Measurements from ENCODE around the gene MAL. TPM values are rescaled to one million over a fixed set of nuclear protein-coding genes. Genes with fewer than 3 reads are reported as not detected.

Gene MAL
- total RNA-seq, 1 donor from 2014 or later = not detected

DNA sequence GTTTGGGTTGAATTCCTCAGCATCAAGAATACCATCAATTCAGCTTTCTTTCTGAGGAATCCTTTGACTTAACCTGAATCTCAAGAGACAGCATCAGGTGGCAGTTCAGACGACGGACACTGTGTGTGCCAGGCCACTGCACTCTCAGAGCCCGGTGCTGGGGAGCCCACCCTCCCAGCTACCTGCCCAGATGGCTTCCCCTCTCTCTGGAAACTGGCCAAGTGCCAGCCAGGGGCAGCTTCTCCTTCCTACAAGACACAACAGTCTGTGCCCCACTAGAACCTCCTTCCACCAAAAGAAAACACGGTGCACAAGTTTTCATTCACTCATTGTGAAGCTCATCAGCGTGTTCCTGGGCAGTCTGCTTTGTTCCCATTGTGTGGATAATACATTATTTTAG lies 28.5 kb downstream of the MAL start:
- Mint-ChIP-seq H3K36me3 (ENCODE audit: low read depth, unreplicated experiment) (no peaks in the 10 kb centered on the region), H3K9me3 (ENCODE audit: unreplicated experiment) (no peaks in the 10 kb centered on the region), H3K27me3 (ENCODE audit: unreplicated experiment) (peaks cover 10% of the 10 kb centered on the region), H3K4me1 (ENCODE audit: unreplicated experiment) (peaks cover 10% of the 10 kb centered on the region), H3K27ac (ENCODE audit: unreplicated experiment) (no peak overlapping the region), H3K4me3 (ENCODE audit: unreplicated experiment) (no peak overlapping the region)
- TF ChIP-seq CTCF (IDR thresholded peaks at IDR 0.05; ENCODE audit: unreplicated experiment) = no peak
- no peak for DNase-seq (ENCODE audit: low spot score)

DNA sequence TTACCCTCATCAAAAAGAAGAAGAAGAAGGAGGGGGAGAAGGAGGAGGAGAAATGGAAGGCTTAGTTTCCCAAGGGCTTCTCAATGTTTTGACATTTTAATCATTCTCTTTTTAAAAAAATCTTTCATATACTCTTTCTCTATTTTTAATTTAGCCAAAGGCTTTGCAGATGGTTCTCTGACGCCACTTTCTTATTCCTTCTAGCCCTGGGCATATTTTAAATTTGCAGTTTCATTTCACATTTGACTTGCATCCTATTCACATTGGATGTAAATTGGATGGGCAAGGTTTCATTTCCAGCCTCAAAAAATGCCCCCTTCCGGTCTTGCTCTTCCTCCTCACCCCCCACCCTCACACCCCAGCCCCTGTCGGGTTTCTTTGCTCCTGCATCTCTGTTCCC lies 29.8 kb downstream of the MAL start:
- no peak for TF ChIP-seq CTCF (IDR thresholded peaks at IDR 0.05; ENCODE audit: unreplicated experiment)
- Mint-ChIP-seq H3K4me1 (ENCODE audit: unreplicated experiment) (peaks cover 10% of the 10 kb centered on the region), H3K4me3 (ENCODE audit: unreplicated experiment) (no peak overlapping the region), H3K36me3 (ENCODE audit: low read depth, unreplicated experiment) (no peaks in the 10 kb centered on the region), H3K27ac (ENCODE audit: unreplicated experiment) (no peak overlapping the region), H3K9me3 (ENCODE audit: unreplicated experiment) (no peaks in the 10 kb centered on the region), H3K27me3 (ENCODE audit: unreplicated experiment) (peaks cover 12% of the 10 kb centered on the region)
- DNase-seq (ENCODE audit: low spot score) = no peak

DNA sequence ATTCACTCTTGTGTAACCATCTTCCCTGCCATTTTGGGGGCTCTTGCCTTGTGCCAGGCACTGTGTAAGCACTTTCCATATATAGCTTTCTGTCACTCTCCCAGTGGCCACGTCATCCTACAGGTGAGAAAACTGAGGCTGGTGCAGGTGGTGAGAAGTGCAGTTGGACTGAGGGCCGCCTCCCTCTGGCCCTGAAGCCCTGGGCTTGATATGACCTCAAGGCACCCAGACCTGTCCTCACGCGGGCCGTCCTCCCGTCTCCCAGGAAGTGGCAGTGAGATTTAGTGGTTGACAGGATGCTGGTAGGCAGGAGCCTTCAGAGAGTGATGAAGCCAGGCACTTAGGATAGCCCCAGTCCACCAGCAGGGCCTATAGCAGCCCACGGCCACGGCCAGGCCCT lies 30.5 kb downstream of the MAL start:
- peaks cover 10% of the 10 kb centered on the region for H3K27me3 Mint-ChIP-seq (ENCODE audit: unreplicated experiment)

GRCh38 chr2:95056461-95057459 lies 31.3 kb downstream of the MAL start:
- no peak for DNase-seq (ENCODE audit: low spot score)
- no peak for TF ChIP-seq CTCF (IDR thresholded peaks at IDR 0.05; ENCODE audit: unreplicated experiment)
- peaks cover 10% of the 10 kb centered on the region for H3K4me1 Mint-ChIP-seq (ENCODE audit: unreplicated experiment)
- H3K4me3 Mint-ChIP-seq (ENCODE audit: unreplicated experiment) = no peak overlapping the region
- H3K36me3 Mint-ChIP-seq (ENCODE audit: low read depth, unreplicated experiment) = no peaks in the 10 kb centered on the region
- H3K9me3 Mint-ChIP-seq (ENCODE audit: unreplicated experiment) = no peaks in the 10 kb centered on the region
- no peak overlapping the region for H3K27ac Mint-ChIP-seq (ENCODE audit: unreplicated experiment)
- H3K27me3 Mint-ChIP-seq (ENCODE audit: unreplicated experiment) = peaks cover 7% of the 10 kb centered on the region

More for the DNA sequence above, 30.5 kb downstream of the MAL start:
- H3K36me3 Mint-ChIP-seq (ENCODE audit: low read depth, unreplicated experiment) = no peaks in the 10 kb centered on the region
- no peak overlapping the region for H3K4me3 Mint-ChIP-seq (ENCODE audit: unreplicated experiment)
- H3K9me3 Mint-ChIP-seq (ENCODE audit: unreplicated experiment) = no peaks in the 10 kb centered on the region
- H3K4me1 Mint-ChIP-seq (ENCODE audit: unreplicated experiment) = peaks cover 10% of the 10 kb centered on the region
- no peak for TF ChIP-seq CTCF (IDR thresholded peaks at IDR 0.05; ENCODE audit: unreplicated experiment)
- H3K27ac Mint-ChIP-seq (ENCODE audit: unreplicated experiment) = no peak overlapping the region
- no peak for DNase-seq (ENCODE audit: low spot score)

All from endothelial cell (in vitro differentiated cells).